Measurements from ENCODE around the gene S100A14.
"Not testable (repeated sequence)": the region's sequence is repeated elsewhere in the genome, so short reads cannot be mapped to it uniquely, and the experiment has no call there.

Gene S100A14

DNA sequence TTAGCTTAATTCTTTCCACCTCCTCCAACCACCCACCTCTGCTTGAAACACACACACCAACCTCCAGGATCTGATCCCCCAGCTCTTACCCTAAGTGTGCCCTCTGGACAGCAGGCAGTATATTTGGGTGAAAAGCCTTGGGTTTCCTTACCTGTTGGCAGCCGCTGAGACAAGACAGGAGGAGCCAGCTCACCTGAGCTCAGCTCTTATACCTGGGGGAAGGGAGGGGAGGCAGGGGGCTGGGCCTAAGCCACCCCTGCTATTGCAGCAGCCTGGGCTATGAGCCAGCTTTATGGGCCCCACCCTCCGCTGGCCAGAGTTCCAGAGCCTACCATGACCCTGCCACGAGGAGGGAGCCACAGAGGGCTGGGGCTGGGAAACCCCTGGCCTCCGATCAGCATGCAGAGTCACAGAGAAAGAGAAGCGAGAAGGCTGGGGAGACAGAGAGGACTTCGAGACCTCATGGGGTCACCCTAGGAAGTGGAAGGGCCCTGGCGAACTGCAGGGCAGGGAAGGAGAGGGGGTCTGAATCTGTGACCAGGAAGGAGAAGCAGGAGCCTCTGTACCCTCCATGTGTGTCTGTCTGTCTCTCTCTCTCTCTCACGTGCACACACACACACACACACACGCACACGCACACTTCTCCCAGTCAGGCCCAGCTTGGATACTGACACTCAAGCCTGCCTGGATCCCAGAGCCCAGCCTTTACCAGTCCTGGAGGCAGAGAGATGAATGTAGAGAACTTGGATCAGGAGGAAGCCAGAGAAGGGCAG, at the start of gene S100A14:
S100A14 (minus strand) TSS at position 182 of the 773 bp plus-strand sequence. CDS start 467 bp downstream, outside the sequence.
- DNase-seq = no peak

DNA sequence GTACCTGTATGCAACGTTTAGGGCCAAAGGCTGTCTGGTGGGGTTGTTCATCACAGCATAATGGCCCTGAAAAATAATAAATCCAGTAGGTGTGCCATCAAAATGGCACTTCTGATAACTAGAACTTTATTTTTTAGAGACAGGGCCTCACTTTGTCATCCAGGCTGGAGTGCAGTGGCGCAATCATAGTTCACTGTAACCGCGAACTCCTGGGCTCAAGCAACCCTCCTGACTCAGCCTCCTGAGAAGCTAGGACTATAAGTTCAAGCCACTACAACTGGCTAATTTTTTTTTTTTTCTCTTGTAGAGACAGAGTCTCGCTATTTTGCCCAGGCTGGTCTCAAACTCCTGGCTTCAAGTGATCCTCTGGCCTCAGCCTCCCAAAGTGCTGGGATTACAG, 47.1 kb upstream of the S100A14 start:
- DNase-seq = no peak

DNA sequence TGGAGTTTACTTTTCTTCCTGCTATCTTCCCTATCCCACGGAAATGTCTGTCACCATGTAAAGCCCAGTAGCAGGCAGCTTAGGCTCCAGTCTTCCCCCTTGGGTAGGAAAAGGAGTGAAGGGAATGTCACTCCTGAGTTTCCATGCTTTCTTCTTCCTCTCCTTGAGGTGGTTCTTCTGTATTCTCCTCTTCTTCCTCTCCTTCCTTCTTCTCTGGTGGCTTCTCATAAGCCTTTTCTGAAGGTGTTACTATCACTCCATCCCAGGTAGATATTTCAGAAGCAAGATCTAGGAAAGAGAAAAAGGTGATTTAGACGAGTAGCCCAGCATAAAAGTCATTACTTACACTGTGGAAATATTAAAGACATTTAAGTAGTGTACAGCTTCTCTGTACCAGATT, 46.1 kb upstream of the S100A14 start:
- DNase-seq = no peak

DNA sequence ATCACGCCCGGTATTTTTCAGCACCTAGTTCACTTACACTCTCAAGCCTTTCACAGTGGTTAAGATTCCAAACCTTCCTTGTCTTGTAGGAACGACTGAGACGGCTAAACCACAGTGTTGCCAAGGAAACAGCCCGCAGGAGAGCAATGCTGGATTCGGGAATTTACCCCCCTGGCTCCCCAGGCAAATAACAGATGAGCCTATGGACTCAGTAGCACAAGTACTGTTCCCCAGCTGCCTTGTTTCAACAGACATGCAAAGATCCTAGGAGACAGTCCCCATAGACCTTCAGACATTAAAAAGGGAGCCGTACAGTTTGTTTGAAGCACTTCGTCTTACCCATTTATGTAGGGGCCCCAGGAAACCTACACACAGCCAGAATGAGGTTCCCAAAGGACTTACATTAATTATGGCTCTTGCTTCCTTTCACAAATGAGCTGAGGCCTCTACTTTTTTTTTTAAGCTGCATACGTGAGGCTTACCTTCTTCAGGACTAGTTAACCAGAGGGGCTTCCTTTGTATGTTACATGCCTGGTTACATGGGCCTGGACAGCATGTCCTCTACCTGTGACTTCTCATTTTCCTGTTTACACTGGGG, 45.1 kb upstream of the S100A14 start:
- DNase-seq = no peak

DNA sequence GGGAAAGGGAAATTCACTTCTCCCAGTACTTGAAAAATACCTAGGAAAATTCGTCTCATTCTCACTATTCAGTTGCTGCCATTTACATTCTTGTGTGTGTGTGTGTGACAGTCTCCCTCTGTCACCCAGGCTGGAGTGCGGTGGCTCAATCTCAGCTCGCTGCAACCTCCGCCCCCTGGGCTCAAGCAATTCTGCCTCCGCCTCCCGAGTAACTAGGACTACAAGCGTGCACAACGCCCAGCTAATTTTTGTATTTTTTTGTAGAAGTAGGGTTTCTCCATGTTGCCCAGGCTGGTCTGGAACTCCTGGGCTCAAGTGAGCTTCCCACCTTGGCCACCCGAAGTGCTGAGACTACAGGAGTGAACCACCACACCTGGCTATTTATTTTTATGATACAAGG, 43.5 kb upstream of the S100A14 start:
- no peak for DNase-seq

DNA sequence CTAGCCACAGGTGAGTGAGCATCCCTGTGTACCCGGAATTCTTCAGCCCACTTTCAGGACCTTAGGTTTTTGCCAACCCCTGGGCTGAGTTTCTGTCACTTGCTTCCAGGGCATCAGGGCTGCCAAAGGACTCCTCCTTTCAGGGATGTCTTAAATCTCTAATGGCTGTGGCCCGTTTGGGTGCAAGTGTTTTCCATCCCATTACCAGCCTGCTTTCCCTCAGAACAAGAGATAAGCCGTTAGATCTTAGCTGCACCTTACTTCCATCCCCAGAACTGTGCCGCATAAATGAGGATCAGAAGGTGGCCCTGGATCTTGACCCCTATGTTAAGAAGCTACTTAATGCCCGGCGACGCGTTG, 43.0 kb upstream of the S100A14 start:
- no peak for DNase-seq

DNA sequence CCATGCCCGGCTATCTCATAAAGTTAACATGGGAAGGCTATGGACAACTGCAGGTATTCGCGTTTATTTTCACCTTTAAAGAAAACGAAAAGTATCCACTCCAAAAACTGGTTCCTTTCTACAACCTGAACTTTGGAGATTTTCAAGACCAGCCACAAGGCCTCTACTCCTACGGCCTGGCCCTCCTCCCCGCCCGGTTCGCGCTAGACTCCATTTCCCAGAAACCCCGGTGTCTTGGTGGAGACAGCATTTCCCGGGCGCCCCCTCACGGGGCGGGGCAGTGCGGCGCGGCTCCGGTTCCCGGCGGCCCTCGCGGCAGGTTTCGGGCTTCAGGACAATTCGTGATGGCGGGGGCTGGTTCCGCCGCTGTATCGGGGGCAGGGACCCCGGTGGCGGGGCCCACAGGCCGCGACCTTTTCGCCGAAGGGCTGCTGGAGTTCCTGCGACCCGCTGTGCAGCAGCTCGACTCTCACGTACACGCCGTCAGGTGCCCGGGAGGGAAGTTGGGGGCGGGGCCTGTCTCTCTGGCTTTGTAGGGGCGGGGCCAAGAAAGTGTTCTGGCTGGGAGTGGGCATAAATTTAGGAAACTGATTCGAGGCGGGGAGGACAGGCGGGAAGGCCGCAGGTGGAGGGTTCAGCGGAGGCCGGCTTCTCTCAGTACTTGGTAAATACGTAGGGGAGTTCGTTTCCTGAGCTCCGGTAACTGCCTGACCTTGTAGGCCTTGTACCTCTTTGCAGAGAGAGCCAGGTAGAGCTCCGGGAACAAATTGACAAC, 42.5 kb upstream of the S100A14 start, which contains the start of gene SNAPIN:
SNAPIN (plus strand) TSS at position 304 of the 775 bp plus-strand sequence; CDS start at position 345, 41 bp downstream.
- DNase-seq = peak; percentile 90

DNA sequence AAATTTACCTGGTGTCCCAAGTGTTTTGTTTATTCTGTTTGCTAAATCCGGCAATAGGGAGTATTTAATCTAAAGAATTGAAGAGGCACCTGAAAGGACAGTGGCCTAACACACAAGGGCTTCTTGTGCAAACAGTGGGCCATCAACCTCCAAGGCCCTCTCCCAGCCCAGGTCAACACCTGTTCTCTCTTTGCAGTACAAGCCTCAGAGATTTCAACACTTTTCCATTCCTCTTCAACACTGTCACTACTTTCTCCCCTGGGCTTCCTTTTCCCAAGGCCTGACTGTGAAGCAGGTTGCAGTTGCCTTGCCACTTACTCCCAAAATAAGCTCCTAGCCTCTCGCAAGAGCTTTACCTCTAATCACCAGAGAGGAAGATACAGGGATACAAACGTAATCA, 39.2 kb upstream of the S100A14 start:
- no peak for DNase-seq

DNA sequence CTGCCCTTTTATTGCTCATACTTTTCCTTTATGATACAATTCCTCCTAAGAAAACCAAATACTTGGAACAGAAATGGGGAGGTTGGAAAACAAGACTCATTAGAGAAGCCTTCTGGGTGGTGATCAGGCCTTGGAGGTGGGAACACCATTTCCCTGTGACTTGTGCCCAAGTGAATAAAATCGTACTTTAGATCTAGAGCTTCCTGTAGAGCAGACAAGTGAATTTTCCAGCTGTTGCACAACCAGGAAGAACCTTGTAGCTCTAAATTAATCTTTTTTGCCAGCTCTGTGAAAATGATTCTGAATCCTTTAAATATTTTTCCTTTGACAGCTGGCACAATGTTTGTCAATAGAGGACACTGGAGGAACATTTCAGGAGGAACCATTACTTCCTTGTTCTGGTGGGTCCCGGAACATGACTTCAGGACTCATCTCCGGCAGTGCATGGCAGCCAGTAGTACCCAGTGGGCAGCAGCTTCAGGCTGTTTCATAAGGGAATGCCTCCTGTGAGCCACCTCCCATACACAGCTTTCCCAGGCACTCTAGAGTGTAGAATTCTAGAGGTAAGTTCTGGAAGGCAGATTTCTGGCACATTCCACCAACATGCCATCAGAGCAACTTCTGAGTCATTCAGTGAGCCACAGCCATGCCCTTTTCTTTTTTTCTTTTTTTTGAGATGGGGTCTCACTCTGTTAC, 36.8 kb upstream of the S100A14 start:
- no peak for DNase-seq

DNA sequence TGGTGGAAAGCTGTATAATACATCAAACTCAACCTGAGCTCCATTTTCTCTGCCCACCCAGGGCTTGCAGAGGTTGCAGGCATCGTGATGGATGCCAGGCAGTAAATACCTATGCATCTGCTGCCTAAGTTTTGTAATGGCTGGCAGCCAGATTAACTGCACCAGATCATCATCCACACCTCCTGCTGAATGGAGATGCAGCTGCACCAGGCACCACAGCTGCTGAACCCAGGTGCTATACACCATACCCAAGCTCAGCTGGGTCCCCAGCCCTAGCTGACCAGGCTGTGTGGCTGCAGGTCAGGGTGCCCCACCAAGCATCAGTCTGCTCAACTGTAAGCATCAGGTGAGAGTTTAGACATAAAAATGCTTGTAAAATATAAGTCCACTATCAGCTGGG, 35.6 kb upstream of the S100A14 start:
- no peak for DNase-seq

DNA sequence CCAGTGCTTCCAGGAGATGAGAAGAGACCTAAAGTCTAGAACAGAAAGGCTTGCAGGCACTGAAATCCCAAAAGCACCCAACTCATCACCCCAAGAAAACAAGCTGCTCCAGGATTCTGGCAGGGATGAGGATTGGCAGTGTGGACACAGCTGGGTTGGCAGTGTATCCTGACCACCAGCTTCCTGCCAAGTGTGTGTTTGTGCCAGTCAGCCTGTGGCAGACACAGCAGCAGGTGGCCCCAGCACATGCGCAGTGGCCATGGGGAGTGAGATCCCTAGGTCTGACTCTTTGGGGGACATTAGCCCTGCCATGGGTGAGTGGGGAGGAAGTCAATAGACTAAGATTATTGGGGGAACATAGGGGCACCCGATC, 33.7 kb upstream of the S100A14 start:
- DNase-seq = no peak

DNA sequence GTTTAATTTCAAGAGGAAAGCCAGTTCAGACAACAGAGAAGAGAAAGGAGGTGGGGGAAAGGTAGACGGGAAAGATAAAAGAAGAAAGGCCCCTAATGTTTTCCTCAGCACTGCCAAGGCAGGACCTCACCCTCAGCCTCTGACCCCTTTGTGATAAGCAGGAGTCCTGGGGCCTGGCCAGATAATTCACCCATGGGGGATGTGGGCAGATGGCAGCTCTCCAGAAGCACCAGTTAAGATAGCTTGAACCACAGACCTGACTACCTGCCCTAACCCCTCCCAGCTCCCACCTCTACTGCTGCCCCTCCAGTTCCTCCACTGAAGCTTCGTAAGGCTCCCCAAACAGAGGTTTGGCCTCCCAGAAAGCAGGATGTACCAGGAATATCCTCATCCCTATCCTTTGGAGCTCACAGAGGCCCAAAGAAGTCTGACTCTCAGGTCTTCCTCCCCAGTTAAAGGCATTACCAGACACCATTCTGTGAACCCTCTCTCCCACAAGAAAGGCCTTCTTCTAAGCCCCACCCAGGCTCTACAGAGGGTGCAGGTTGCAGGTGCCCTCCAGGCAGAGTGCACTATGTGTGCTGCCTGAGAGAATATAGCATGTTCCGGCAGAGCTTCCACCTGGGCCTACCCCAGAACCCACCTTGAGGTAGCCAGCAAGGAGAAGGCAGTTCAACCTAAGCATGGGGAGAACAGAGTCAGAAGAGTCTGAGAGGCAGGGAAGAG, 33.2 kb upstream of the S100A14 start:
- DNase-seq = no peak

DNA sequence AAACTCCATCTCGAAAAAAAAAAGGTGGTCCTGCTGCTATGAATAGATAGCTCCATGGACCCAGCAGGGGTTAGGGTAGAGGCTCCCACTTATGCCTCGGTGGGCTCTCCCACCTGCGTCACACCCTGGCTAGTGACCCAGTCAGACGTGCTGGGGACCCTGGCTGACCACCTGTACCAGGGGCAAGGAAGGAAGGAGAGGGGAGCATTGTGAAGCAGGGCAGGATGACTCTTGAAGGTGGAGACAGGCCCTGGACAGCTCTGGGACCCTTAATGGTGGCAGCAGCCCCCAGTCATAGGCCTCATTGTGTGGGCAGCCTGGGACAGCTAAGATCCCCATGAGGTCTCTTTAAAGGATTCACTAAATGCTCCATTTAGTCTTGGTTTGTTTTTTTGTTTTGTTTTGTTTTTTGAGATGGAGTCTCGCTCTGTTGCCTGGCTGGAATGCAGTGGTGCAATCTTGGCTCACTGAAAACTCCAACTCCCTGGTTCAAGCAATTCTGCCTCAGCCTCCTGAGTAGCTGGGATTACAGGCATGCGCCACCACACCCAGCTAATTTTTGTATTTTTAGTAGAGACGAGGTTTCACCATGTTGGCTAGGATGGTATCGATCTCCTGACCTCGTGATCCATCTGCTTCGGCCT, 32.0 kb upstream of the S100A14 start:
- DNase-seq = no peak

DNA sequence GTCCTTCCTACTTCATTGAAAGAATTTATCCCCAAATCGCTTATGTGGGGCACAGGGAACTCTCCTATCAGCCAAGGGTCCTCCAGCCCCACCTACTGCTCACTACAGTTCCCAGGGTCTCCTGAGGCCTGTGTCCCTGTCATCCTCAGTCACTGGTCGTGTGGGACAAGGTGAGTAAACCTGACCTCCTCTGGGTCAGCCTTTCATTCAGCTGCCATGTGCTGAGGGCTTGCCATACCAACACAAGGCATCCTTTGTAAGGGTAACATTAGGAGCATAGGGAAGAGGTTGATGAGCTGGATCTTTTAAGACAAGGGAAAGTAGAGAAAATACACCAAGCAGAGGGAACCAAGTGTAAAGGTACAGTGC, 31.2 kb upstream of the S100A14 start:
- no peak for DNase-seq

DNA sequence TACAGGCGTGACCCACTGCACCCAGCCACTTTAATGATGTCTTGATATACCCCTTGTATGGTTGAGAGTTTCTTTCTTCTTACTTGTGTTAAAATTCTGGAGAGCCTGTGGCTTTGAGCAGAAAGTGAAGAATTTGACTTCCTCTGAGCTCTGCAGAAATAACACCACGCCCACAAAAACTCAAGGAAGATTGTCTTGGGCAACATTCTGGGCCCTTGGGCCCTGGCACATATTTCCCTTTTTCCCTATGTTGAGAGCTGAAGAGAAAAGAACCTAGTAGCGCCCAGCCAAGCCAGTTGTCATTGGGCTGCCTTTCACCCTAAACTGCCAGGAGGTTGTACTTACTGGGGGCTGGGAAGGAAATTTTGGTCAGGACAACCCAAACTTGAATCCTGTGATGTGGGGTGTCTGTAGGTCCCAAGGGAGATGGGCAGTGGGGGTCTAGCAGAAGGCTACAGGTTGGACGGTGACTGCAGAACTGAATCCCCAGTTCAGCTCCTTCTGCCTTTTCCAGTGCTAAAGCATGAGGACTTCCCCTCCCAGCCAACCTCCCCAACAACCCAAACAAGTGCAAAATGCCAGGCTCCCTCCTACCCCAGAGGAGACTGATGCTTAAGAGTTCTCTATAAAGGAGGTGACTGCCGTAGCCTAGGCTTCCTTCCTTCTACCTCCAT, 30.7 kb upstream of the S100A14 start:
- no peak for DNase-seq

DNA sequence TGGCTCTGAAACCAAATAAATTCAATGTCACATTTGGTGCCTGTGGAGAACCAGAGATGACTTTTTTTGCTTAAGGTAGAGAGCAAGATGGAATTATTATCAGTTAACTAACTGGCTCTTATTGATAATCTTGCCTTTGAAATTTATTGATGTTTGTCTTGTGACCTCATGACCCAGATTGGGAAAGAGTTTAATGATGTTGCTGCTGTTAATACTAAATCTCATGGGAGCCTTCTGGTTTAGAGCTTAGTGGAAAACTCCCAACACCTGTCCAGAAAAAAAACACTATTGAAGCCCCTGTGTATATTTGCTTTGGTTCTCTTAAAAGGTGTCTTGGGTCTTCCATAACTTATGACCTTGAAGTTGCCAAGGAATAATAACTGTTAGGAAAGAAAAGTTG, 27.7 kb upstream of the S100A14 start:
- DNase-seq = no peak

DNA sequence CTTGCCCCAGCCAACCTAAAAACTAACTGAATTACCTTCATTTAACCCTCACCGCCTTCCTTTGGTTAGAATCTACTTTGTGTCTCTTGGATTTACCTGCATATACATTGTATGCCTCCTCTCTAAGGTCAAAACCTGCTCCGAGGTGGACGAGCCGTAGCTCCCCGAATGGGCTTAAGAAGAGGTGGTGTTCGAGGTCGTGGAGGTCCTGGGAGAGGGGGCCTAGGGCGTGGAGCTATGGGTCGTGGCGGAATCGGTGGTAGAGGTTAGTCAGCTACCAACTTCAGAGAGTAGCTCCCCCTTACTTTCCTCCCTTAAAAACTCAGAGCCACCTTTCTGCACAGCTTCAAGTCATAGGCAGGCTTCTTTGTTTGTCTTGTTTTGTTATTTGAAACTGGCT, 27.0 kb upstream of the S100A14 start:
- no peak for DNase-seq

DNA sequence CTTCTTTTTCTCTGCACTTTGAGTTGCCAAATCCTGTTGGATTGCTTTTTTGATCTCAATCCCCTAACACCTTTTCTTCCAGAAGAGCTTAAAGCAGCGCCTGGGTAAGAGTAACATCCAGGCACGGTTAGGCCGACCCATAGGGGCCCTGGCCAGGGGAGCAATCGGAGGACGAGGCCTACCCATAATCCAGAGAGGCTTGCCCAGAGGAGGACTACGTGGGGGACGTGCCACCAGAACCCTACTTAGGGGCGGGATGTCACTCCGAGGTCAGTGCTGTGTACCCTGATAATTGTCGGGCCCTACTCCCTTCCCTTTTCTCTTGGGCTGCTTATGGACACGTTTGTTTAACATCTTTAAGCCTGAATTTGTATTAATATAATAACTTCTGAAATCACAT, 26.0 kb upstream of the S100A14 start:
- DNase-seq = no peak

DNA sequence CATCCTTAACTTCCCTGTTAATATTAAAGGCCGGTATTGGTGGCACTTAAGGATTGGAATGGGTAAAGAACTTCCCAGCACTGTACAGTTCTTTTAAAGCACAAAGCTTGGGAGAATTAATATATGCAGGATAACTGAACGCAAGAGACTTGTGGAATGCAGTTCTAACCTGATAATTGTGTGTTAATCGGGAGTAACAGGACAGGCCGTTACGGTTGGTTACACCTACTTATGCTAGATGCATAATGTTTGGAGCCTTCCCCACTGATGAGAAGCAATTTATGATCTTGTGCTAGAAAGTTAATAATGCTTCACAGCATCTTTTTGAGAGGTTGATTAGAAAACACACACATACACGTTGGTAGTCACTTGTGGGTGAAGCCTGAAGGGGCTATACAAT, 24.7 kb upstream of the S100A14 start:
- DNase-seq = no peak

DNA sequence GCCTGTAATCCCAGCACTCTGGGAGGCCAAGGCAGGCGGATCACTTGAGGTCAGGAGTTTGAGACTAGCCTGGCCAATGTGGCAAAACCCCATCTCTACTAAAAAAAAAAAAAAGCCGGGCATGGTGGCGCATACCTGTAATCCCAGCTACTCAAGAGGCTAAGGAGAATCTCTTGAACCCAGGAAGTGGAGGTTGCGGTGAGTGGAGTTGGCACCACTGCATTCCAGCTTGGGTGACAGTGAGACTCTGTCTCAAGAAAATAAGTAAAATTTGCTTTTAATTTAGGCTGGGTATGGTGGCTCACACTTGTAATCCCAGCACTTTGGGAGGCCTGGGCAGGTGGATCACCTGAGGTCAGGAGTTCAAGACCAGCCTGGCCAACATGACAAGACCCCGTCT, 24.1 kb upstream of the S100A14 start:
- not testable (repeated sequence) for DNase-seq

DNA sequence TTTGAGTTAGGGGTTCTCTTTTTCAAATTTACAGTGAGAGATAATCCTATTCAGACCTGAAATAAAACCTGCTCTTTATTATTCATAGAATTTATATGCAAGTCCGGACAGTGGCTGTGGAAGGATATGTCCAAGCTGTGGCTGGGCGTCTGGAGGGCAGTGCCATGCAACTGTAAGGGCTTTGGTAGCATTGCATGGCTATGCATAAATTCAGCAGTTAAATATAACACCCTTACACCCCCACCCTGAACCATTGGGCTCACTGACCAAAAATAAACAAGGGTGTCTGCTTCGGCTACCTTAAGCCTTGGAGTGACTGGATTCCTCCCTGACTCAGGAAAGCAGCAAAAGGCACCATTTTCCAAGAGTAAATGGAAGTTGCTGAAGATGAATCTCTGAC, 23.2 kb upstream of the S100A14 start:
- DNase-seq = no peak

DNA sequence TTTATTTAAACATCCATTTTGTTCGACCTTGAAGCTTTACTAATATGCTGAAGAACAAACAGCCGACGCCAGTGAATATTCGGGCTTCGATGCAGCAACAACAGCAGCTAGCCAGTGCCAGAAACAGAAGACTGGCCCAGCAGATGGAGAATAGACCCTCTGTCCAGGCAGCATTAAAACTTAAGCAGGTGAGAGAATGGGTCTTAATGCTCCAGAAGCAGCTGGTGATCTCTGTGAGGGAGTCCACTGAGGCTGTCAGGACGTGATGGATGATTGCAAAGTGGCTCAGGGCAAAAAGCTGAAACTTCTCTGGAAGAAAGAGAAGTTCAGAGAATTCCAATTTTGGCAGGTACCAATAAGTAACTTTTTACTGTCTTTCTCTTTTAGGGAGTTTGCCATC, 22.1 kb upstream of the S100A14 start:
- no peak for DNase-seq
